T-helper 9 cell (primary cell): ENCODE data around the gene SGPP1.
A peak's percentile ranks its signal among the peaks of the same experiment; 100 is the strongest.
"Not testable (repeated sequence)": the region's sequence is repeated elsewhere in the genome, so short reads cannot be mapped to it uniquely, and the experiment has no call there.

Experiments used
- DNase-seq: peaks from one replicate; pipeline ENCODE4 v3.0.0-alpha.2; 2020
- total RNA-seq, 2 donors: gene quantifications; one replicate each; lab custom pipeline; 2026; lab: John Stamatoyannopoulos, UW

The SGPP1 gene, protein sequence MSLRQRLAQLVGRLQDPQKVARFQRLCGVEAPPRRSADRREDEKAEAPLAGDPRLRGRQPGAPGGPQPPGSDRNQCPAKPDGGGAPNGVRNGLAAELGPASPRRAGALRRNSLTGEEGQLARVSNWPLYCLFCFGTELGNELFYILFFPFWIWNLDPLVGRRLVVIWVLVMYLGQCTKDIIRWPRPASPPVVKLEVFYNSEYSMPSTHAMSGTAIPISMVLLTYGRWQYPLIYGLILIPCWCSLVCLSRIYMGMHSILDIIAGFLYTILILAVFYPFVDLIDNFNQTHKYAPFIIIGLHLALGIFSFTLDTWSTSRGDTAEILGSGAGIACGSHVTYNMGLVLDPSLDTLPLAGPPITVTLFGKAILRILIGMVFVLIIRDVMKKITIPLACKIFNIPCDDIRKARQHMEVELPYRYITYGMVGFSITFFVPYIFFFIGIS
- total RNA-seq: 24.1 to 24.9 reads per million in 2 donors

- DNase-seq: peak; percentile 73
Measured at GRCh38 chr14:63727736-63728728, at the start of gene SGPP1. SGPP1 (minus strand) TSS chr14:63728065; CDS start chr14:63727944, 121 bp downstream.

GRCh38 chr14:63777024-63777423 is 49.2 kb upstream of the SGPP1 start:
- no peak for DNase-seq

- DNase-seq: no peak
Measured at GRCh38 chr14:63773504-63773903, 45.6 kb upstream of the SGPP1 start.

- peak; percentile 37 for DNase-seq
Measured at GRCh38 chr14:63770187-63770807, 42.4 kb upstream of the SGPP1 start.

- no peak for DNase-seq
Measured at GRCh38 chr14:63766611-63767010, 38.7 kb upstream of the SGPP1 start.

- no peak for DNase-seq
Measured at GRCh38 chr14:63764620-63765139, 36.8 kb upstream of the SGPP1 start.

DNA sequence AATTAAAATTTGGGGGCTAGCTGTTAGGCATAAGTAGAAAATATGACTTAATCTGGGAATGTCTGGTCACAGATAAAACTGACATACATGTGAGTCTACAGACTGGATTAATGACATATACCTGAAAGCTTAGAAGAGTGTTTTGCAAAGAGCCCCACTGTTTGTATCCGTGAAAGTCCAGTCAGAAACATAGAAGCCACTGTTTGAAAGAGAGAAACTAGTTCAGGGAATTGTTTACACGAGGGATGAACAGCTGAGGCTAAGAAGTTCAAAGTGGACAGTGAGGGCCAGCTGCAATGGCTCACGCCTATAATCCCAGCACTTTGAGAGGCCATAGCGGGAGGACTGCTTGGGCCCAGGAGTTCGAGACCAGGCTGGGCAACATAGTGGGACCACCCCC is 36.2 kb upstream of the SGPP1 start:
- no peak for DNase-seq

GRCh38 chr14:63761351-63762117 is 33.7 kb upstream of the SGPP1 start:
- DNase-seq: no peak

DNA sequence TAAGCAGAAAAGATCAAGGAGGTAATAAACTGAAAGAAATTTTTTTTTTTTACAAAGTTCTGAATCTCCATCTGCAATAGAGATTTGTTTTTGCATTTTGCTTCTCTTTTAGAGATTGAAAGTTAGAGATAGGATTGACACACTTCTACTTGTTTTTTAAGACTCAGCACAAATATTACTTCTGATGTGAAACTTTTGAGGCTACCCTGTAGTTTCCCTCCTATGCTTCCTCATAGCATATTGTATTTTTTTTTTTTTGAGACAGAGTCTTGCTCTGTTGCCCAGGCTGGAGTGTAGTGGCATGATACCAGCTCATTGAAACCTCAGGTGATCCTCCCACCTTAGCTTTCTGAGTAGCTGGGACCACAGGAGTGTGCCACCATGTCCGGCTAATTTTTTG is 32.1 kb upstream of the SGPP1 start:
- DNase-seq: no peak

DNA sequence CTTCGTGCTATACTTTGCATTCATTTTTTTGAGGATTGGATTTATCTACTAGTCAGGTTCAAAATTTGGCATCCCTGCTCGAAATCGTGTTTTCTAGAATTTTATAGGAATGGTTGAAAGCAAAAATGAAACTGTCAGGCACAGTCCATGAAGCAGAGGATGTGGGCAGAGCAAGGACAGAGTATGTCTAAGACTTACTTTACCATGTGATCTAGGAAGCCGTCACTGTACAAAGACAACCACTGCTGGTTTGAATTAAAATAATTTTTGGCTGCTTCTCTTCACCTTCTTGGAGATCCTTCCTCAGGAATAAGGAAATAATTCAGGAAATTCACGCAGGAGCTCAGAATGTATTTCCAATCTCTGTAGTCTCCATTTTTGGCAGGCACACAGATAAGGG is 31.6 kb upstream of the SGPP1 start:
- no peak for DNase-seq

DNA sequence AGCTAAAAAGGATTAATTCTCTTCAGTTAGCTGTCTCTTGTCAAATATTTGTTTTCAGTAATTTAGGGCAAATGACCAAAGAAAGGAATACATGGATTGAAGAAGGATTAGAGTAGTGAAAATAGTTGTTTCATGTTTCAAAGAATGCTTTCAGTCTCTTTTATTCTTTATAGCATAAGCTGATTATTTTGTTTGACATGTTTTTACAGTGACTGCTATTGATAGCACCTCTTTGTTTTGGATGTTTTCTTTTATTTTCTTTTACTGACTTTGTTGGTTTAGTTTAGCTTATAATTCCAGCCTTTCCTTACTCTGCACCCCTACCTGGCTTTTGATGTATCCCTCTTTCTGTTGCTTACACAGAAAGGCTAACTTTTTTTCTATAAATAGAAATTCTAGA is 29.3 kb upstream of the SGPP1 start:
- no peak for DNase-seq

GRCh38 chr14:63752449-63753169 is 24.7 kb upstream of the SGPP1 start:
- no peak for DNase-seq

GRCh38 chr14:63751076-63751475 is 23.2 kb upstream of the SGPP1 start:
- not testable (repeated sequence) for DNase-seq

DNA sequence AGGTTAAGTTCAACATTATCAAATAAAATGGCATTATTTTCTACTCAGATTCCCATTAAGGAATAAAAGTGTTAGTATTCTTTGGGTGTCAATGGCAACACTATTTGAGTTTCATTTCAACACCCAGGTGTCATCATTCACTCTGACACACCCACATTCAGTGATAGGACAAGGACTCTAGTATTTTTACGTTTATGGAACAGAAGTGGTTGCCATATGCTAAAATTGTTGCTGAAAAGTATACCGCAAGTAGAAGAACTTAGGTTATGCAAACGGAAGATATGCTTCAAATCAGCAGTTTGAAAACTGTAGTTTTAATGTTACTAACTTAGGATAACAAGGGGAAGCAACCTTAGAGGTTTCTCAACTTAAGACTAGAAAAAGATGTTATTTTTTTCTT is 20.0 kb upstream of the SGPP1 start:
- DNase-seq: no peak

GRCh38 chr14:63745858-63746425 is 18.1 kb upstream of the SGPP1 start:
- no peak for DNase-seq

DNA sequence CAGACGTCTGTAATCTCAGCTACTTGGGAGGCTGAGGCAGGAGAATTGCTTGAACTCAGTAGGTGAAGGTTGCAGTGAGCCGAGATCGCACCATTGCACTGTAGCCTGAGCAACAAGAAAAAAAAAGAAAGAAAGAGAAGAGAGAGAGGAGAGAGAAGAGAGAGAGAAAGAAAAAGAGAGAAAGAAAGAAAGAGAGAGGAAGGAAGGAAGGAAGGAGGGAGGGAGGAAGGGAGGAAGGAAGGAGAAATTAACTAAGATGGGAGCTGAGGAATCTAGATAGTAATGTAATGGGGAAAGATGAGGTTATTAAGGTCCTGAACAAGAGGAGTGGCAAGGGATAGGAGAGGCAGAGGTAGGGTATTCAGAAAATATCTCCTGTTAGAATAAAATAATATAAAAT is 17.4 kb upstream of the SGPP1 start:
- DNase-seq: no peak

DNA sequence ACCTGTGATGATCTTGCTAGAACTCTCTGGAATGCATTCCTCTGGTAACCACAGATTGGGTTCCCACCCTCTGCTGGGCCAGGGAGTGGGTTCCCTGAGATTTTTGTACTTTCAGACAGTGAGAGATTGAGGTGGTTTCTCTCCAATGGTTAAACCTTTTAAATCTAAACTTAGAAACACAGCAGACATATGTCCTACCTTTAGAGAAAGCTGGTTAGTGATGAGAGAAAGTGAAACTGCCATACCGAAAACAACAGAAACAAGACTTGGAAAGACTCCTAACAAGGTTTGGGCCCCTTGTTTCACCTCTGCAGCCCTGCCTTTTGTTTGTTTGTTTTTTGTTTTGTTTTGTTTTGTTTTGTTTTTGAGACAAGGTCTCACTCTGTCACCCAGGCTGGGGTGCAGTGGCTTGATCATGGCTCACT is 9.7 kb upstream of the SGPP1 start:
- no peak for DNase-seq

GRCh38 chr14:63735720-63736119 is 7.9 kb upstream of the SGPP1 start:
- DNase-seq: no peak

- no peak for DNase-seq
Measured at GRCh38 chr14:63730659-63731058, 2.8 kb upstream of the SGPP1 start.

DNA sequence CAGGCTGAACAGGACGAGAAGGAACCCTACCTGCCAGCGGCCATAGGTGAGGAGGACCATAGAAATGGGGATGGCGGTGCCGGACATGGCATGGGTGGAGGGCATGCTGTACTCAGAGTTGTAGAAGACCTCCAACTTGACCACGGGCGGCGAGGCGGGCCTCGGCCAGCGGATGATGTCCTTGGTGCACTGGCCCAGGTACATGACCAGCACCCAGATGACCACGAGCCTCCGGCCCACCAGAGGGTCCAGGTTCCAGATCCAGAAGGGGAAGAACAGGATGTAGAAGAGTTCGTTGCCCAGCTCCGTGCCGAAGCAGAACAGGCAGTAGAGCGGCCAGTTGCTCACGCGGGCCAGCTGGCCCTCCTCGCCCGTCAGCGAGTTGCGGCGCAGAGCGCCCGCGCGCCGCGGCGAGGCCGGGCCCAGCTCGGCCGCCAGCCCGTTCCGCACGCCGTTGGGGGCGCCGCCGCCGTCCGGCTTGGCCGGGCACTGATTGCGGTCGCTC is 582 bp downstream of the SGPP1 start:
- DNase-seq: peak; percentile 10

DNA sequence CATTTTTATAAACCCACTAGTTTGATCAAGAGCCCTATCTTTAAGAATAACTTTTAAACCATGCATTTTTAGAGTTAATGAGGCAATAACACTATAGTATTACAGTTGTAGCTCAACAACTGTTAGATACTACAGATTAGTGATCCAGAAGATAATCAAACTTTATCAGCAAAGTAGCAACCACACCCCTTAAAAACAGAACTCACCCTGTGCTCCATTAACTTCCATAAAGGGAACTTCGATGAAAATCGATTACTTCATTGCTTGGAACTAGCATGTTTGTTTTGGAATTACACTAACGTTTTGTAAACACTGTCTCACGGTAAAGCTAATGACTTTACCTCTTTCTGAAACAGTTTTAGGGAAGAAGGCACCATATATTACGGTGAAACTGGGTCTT is 1.4 kb downstream of the SGPP1 start:
- no peak for DNase-seq
